HG02852 (cell line): ENCODE results near the gene COG4.

Experiments used
- ATAC-seq: cut with Tn5 transposase; IDR thresholded peaks from one replicate; pipeline ENCODE4 v1.9.1; 2021; ENCODE audit warnings: mild to moderate bottlenecking, moderate library complexity; ENCODE audit not compliant: unreplicated experiment

Gene COG4

GRCh38 chr16:70434484-70435260, 88.7 kb downstream of the COG4 start:
- no peak for ATAC-seq

GRCh38 chr16:70433458-70434103, 89.8 kb downstream of the COG4 start:
- no peak for ATAC-seq

DNA sequence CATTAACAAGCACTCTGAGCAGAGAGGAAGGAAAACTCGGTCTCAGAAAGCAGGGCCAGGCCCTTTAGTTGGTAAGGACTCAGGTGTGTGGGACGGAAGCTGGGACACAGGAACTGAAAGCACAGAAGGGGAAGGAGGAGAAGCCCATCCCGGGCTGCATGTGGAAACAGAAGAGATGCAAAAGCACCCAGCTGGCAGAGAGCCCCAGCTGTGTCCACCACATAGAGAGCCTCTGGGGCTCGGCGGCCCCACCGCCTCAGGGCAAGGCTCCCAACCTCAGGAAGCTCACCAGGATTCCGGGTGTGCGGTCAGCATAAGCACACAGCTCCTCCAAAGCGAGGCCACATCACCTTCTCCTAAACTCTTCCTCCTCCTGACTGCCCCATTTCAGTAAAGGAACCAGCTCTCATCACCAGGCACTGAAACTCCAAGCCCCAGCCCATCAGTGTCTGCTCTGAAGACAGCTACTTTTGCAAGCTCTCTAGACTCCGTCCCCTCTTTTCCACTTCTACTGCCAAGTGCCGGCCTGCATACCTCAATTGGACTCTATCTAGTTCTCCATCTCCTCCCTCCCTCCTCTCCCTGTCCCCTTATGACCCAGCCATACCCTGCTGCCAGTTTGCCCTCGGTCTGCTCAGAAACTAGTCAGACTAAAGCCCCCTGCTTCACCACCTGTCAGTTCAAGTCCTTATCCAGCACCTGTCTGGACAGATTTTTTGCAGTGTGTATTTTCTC, 90.5 kb downstream of the COG4 start:
- no peak for ATAC-seq

GRCh38 chr16:70432356-70432722, 91.0 kb downstream of the COG4 start:
- no peak for ATAC-seq

DNA sequence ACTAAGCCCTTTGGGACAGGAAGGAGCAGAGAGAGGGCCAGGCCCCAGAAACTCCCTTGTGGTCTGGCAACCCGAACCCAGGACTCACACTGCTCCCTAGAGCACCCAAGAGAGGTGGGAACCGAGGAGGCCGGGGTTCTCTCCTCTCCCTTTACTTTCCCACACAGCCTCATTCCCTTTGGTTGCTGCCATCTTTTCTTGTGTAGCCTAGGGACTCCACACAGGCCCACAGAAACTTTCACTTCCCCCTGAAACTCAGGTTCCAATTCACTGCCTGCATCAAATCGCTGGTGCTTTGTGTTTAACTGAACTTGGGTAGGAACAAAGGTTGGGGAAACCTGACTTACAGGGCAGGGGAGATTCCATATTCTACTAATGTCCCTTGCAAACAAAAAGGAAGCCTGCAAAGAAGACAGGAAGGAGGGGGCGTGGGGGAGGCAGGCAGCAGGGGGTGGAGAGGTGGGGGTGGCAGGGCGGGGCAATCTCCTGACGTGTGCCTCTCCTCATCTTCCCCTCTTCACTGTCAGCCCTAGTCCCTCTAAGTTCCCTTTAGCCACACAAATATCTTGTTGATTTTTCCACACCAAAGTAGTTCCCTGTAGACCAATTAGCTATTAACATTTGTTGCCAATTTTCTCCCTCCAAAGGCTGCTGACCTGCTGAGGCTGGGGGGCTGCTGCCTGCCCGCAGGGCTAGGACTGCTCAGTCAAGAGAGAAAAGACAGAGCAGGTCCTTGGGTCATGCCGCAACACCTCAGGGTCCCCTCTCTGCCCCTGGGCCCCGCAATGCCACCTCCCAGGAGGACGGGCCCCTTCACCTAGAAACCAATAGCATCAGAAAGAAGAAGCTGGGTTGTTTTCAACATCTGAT, 92.5 kb downstream of the COG4 start:
- peak; percentile 55 for ATAC-seq
